GM06990 (cell line): Measurements from ENCODE around the gene NAA60.
A peak's percentile ranks its signal among the peaks of the same experiment; 100 is the strongest.

ENCODE experiments used
- DNase-seq: peaks from one replicate; pipeline ENCODE4 v3.0.0-alpha.2; 2011; ENCODE audit not compliant: insufficient read length; ENCODE audit errors: extremely low read depth
- H3K27me3 ChIP-seq: replicated peaks from 2 replicates; pipeline ENCODE4 v1.6.0; 2011; ENCODE audit warnings: low read length; ENCODE audit not compliant: control insufficient read depth, insufficient read depth
- H3K36me3 ChIP-seq: 2 replicates; pipeline ENCODE4 v1.5.1; 2011; ENCODE audit warnings: low read length; ENCODE audit not compliant: control insufficient read depth, insufficient read depth
- H3K4me3 ChIP-seq: replicated peaks from 2 replicates; pipeline ENCODE4 v1.5.1; 2011; ENCODE audit warnings: low read depth, mild to moderate bottlenecking, control low read depth, low read length
- TF ChIP-seq, protein P1 (sequence below): IDR thresholded peaks from 2 replicates; pipeline ENCODE4 v1.5.1; 2011; ENCODE audit warnings: low read length, control low read depth, mild to moderate bottlenecking, inconsistent platforms; ENCODE audit not compliant: insufficient read depth, poor library complexity, severe bottlenecking

Gene NAA60

DNA sequence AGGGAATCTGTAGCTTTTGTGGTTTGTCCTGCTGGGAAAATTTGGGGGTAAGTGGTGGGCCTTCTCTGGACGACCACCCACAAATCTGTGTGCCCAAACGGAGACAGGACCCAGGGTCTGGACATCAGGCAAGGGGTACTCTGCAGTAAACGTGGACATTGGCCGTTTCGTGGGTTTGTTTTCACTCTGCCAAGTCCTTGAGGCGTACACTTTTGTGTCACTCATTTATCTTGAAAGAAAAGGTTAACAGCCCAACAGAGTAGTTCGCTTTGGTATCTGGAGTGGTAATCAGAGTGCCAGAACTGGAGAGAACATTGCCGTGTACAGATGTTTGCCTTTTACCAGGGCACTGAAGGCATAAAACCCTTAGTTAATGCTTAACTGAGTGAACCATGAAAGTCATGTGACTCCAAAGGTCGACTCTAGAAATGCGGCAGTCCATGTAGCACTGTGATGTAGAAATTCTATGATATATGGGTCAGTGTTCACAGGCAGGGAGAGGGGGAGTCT, 15.4 kb downstream of the NAA60 start:
- TF ChIP-seq, protein P1, sequence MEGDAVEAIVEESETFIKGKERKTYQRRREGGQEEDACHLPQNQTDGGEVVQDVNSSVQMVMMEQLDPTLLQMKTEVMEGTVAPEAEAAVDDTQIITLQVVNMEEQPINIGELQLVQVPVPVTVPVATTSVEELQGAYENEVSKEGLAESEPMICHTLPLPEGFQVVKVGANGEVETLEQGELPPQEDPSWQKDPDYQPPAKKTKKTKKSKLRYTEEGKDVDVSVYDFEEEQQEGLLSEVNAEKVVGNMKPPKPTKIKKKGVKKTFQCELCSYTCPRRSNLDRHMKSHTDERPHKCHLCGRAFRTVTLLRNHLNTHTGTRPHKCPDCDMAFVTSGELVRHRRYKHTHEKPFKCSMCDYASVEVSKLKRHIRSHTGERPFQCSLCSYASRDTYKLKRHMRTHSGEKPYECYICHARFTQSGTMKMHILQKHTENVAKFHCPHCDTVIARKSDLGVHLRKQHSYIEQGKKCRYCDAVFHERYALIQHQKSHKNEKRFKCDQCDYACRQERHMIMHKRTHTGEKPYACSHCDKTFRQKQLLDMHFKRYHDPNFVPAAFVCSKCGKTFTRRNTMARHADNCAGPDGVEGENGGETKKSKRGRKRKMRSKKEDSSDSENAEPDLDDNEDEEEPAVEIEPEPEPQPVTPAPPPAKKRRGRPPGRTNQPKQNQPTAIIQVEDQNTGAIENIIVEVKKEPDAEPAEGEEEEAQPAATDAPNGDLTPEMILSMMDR: no peak
- no peak for DNase-seq
- H3K4me3 ChIP-seq: peak overlapping the region; percentile 95

GRCh38 chr16:3459401-3460090, 16.1 kb downstream of the NAA60 start:
- no peak for DNase-seq
- TF ChIP-seq, protein P1: no peak
- H3K36me3 ChIP-seq: no peaks in the 10 kb centered on the region
- peak overlapping the region; percentile 95 for H3K4me3 ChIP-seq
- H3K27me3 ChIP-seq: no peaks in the 10 kb centered on the region

More for the DNA sequence above, 15.4 kb downstream of the NAA60 start:
- no peaks in the 10 kb centered on the region for H3K27me3 ChIP-seq
- no peaks in the 10 kb centered on the region for H3K36me3 ChIP-seq

DNA sequence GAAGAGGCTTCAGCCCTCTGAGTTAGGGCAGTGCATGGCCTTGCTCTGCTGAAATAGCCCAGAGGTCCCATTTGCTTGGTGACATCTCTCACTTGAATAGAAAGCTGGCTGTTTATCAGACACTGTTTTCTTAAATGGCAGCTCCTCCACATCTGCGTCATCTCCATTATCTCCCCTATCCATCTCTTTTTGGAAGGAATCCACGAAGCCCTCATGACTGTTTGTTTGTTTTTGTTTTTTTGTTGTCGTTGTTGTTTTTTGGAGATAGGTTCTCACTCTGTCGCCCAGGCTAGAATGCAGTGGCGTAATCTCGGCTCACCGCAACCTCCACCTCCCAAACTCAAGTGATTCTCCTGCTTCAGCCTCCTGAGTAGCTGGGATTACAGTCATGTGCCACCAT, 16.6 kb downstream of the NAA60 start:
- no peak overlapping the region for H3K4me3 ChIP-seq
- no peak for DNase-seq
- no peaks in the 10 kb centered on the region for H3K27me3 ChIP-seq
- TF ChIP-seq, protein P1: no peak
- no peaks in the 10 kb centered on the region for H3K36me3 ChIP-seq

DNA sequence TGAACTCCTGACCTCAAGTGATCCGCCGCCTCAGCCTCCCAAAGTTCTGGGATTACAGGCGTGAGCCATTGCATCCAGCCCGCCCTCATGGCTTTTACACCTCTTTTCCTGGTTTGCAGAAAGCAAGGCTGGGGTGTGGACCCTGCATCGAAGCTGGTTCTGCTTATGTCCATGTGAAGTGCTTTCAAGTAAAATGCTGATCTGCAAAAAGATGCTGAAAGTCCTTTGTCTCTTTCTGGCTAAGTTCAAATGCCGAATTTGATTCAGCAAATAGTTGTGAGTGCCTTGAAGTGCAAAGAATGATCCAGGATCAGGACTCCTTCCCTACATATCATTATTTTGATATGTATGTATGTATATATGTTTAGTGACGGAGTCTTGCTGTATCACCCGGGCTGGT, 17.1 kb downstream of the NAA60 start:
- TF ChIP-seq, protein P1: no peak

GRCh38 chr16:3461151-3461550, 17.7 kb downstream of the NAA60 start:
- Histone ChIP-seq H3K36me3 (peaks cover 6% of the 10 kb centered on the region; the same call in 1 of the 2 replicates), H3K4me3 (no peak overlapping the region), H3K27me3 (no peaks in the 10 kb centered on the region)
- TF ChIP-seq, protein P1: peak; percentile 28
- no peak for DNase-seq

More for the DNA sequence above, 17.1 kb downstream of the NAA60 start:
- Histone ChIP-seq H3K36me3 (0 out of 2 replicates have a peak, but pooled peaks cover 3% of the 10 kb centered on the region), H3K27me3 (no peaks in the 10 kb centered on the region), H3K4me3 (no peak overlapping the region)
- no peak for DNase-seq
